ENCODE data around the gene CBX4.
"Not testable (repeated sequence)": the region's sequence is repeated elsewhere in the genome, so short reads cannot be mapped to it uniquely, and the experiment has no call there.

CBX4 gene

GRCh38 chr17:79861413-79862216, 22.4 kb upstream of the CBX4 start:
- DNase-seq (ENCODE audit: low read depth in 2 of 3, low spot score in 1 of 3) = no peak

GRCh38 chr17:79859676-79860615, 20.7 kb upstream of the CBX4 start:
- no peak for DNase-seq (ENCODE audit: low read depth in 2 of 3, low spot score in 1 of 3)

- no peak for DNase-seq (ENCODE audit: low read depth in 2 of 3, low spot score in 1 of 3)
These were observed 17.9 kb upstream of the CBX4 start for GRCh38 chr17:79857095-79857494.

GRCh38 chr17:79855331-79856124, 16.3 kb upstream of the CBX4 start:
- DNase-seq (ENCODE audit: low read depth in 2 of 3, low spot score in 1 of 3) = no peak

GRCh38 chr17:79854080-79855060, 15.1 kb upstream of the CBX4 start:
- no peak for DNase-seq (ENCODE audit: low read depth in 2 of 3, low spot score in 1 of 3)

GRCh38 chr17:79853168-79853567, 13.9 kb upstream of the CBX4 start:
- DNase-seq (ENCODE audit: low read depth in 2 of 3, low spot score in 1 of 3) = not testable (repeated sequence)

GRCh38 chr17:79852748-79853147, 13.5 kb upstream of the CBX4 start:
- DNase-seq (ENCODE audit: low read depth in 2 of 3, low spot score in 1 of 3) = no peak

GRCh38 chr17:79851461-79851817, 12.2 kb upstream of the CBX4 start:
- no peak for DNase-seq (ENCODE audit: low read depth in 2 of 3, low spot score in 1 of 3)

GRCh38 chr17:79850571-79851460, 11.6 kb upstream of the CBX4 start:
- DNase-seq (ENCODE audit: low read depth in 2 of 3, low spot score in 1 of 3) = no peak

GRCh38 chr17:79849953-79850352, 10.7 kb upstream of the CBX4 start:
- no peak for DNase-seq (ENCODE audit: low read depth in 2 of 3, low spot score in 1 of 3)

- no peak for DNase-seq (ENCODE audit: low read depth in 2 of 3, low spot score in 1 of 3)
These were observed 9.1 kb upstream of the CBX4 start for GRCh38 chr17:79848370-79848766.

GRCh38 chr17:79847698-79848369, 8.6 kb upstream of the CBX4 start:
- DNase-seq (ENCODE audit: low read depth in 2 of 3, low spot score in 1 of 3) = no peak

GRCh38 chr17:79845601-79845949, 6.3 kb upstream of the CBX4 start:
- no peak for DNase-seq (ENCODE audit: low read depth in 2 of 3, low spot score in 1 of 3)

- DNase-seq (ENCODE audit: low read depth in 2 of 3, low spot score in 1 of 3) = peak in 1 of 3 donors; percentile 28
These were observed 5.8 kb upstream of the CBX4 start for GRCh38 chr17:79844869-79845600.

GRCh38 chr17:79843816-79844800, 4.9 kb upstream of the CBX4 start:
- DNase-seq (ENCODE audit: low read depth in 2 of 3, low spot score in 1 of 3) = no peak

GRCh38 chr17:79843474-79843815, 4.2 kb upstream of the CBX4 start:
- DNase-seq (ENCODE audit: low read depth in 2 of 3, low spot score in 1 of 3) = no peak

All from stimulated activated CD4-positive, alpha-beta T cell treated with anti-CD3 and anti-CD28 coated beads, Interleukin-12 subunit alpha, Interleukin-12 subunit beta, amount 100 ng/mL, for 48 hours (primary cell).